Pancreas (tissue), 10 donors: ENCODE data around the gene EPHX1. TPM values are rescaled to one million over a fixed set of nuclear protein-coding genes. Genes with fewer than 3 reads are reported as not detected.

Source experiments
- ATAC-seq, 4 donors: fragments of 200-7000 bp; cut with Tn5 transposase; one replicate each; pipeline versions ENCODE4 v1.8.0 to v1.9.1; 2020; ENCODE audit warnings: mild to moderate bottlenecking in 4 of 4, moderate library complexity in 4 of 4
- DNase-seq, 6 donors: peaks; one replicate each; pipeline ENCODE4 v3.0.0-alpha.2; 2020
- FAIRE-seq: peaks from 2 replicates; lab custom pipeline; 2012; peaks lifted over from hg19 to GRCh38; lab: Jason Lieb, UNC
- H3K27ac ChIP-seq, 4 donors: fragments of 200-600 bp; sonication (generic); 1 replicate in 3 of 4; 2 replicates in 1 of 4; pipeline versions ENCODE4 v1.5.0 to v1.8.0; 2020
- H3K27me3 ChIP-seq, 4 donors: fragments of 200-600 bp; one replicate each; pipeline ENCODE4 v1.8.0; 2021
- H3K36me3 ChIP-seq, 3 donors: fragments of 200-600 bp; sonication (generic) in 1 of 3; one replicate each; pipeline versions ENCODE4 v1.5.0 to v1.8.0; 2020 to 2021
- H3K4me1 ChIP-seq, 3 donors: fragments of 200-600 bp; one replicate each; pipeline ENCODE4 v1.8.0; 2021
- H3K4me3 ChIP-seq, 4 donors: fragments of 200-600 bp; sonication (generic) in 2 of 4; one replicate each; pipeline versions ENCODE4 v1.5.0 to v1.8.0; 2020 to 2021
- H3K9me3 ChIP-seq, 4 donors: fragments of 200-600 bp; one replicate each; pipeline ENCODE4 v1.8.0; 2021
- CTCF ChIP-seq, 4 donors: fragments of 200-600 bp; sonication (generic) in 3 of 4; IDR thresholded peaks; one replicate each; pipeline versions ENCODE4 v1.5.0 to v1.8.0; 2021; ENCODE audit warnings: antibody characterized with exemption in 4 of 4
- WGBS, 2 donors: extraction: QIAGEN DNeasy Blood & Tissue Kit; methylation state at CpG; one replicate each; pipeline ENCODE4 v1.1.7; 2013; 5-methylcytosine and 5-hydroxymethylcytosine counted together
- intact Hi-C, 3 donors: fragments of 100-400 bp; cut with DNase I; formaldehyde crosslinking; loops; one replicate each; pipeline versions ENCODE4 v1.11.1 to v1.14.2; 2022
- polyA plus RNA-seq, 2 donors: library from polyadenylated mRNA; stranded (reverse); fragments of 200-250 nt; gene quantifications; one replicate each; pipeline ENCODE4 v1.2.3, GENCODE V29; 2013
- total RNA-seq, 6 donors: library from RNA; stranded (reverse); fragmentation: NEBNext Ultra II Directional in 4 of 6; extraction: Animal tissue kit (Norgen Biotek cat#: 25700) in 4 of 6; gene quantifications; one replicate each; pipeline versions ENCODE4 v1.2.1 to v1.2.4, GENCODE V29; 2021 to 2023
- donor health status: healthy with polysubstance abuse.
- donor health status: DM: no; HTN: no; CAD: no; lungs with moderate emphysema.
- donor health status: DM: no; HTN: no; CAD: no.
- donor health status: control.
- donor health status: control.
- donor health status: Bipolar disorder and iron deficiency.
- donor health status: DM: yes; HTN: yes; CAD: no.
- donor health status: DM: no; HTN: no; CAD: no.
- donor health status: DM: no; HTN: no; CAD: no.
- donor health status: DM: yes; HTN: yes; CAD: no.

Gene EPHX1
- total and polyA plus RNA-seq, 8 donors, result 26.1 to 168 (median 124) TPM

DNA sequence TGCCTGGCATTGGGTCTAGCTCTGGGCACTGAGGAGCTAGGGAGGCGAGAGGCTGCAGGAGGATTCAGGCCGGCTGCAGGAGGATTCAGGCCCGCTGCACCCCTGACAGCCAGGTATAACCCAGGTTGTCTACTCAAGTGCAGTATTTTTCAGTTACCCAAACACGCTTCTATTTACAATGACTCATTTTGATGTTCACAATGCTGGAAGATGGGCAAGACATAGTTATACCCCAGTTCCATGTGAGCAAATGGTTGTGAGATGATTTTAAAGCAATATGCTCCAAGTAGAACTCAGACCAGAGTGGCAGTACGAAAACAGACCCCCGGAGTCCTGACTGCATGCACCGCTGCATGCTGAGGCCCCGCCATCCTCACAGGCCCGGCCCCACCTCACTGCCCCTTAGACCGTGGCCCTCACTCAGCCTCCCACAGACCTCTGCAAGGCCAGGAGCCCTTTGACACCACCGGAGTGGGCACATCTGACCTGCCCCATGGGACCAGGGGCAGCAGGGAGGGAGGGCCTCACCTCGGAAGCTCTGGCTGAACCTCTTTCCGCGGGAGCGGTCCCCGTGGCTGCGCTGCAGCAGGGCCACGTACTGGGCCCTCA is 78.5 kb downstream of the EPHX1 start:
- H3K4me3 ChIP-seq, result peak overlapping the region; percentile 1 to 41 (median 14)
- no peaks in the 10 kb centered on the region for H3K27me3 ChIP-seq
- no peaks in the 10 kb centered on the region for H3K36me3 ChIP-seq
- peak in 1 of 6 donors; percentile 15 for DNase-seq
- WGBS, 2 donors, result 80 to 86% methylated on average over 18 of the region's 18 CpGs
- intact Hi-C loops, result no loop called here
- H3K4me1 ChIP-seq, result peaks cover 28 to 35% (median 32%) of the 10 kb centered on the region in 3 donors
- H3K27ac ChIP-seq, result peak overlapping the region; percentile 61 to 94 (median 86)
- no peak for ATAC-seq
- FAIRE-seq, result no peak
- H3K9me3 ChIP-seq, result no peaks in the 10 kb centered on the region
- no peak for TF ChIP-seq CTCF (IDR thresholded peaks at IDR 0.05)

DNA sequence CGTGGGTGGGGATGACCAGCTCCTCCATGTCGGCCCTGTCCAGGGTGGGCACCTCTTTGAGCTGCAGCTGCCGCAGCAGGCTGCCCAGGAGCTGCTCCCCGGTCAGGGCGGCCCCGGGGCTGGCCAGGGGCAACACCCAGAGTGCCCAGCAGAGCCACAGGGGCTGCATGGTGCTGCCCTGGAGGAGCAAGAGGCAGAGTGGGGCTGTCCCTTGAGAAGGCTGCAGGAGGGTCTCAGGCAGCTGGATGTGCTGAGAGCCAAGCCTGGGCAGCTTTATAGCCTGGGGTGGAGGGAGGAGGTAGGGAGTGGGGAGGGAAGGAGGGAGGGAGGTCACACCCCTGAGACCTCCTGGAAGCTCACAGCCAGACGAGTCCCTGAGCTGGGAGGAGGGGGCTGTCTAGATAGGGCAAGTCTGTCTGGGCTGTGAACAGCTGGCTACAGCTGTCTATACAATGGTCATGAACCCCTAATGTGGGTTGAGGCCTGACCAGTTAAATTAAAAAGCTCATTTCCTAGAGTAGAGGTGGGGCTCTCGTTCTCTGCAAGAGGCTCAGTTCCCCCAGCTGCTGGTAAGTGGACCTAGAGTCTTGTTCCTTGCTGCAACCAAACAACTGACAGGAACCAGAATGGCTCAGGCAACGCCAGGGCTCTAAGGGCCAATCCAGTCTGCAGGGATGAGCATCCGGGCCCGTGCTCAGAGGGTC is 79.1 kb downstream of the EPHX1 start, which contains the start of gene LEFTY1:
Gene LEFTY1, minus strand, starts transcription at position 249 of the 704 bp plus-strand sequence. Its CDS starts 80 bp downstream, at position 169.
- Histone ChIP-seq H3K36me3 (no peaks in the 10 kb centered on the region), H3K27ac (peak within 1 kb of the TSS; percentile 83 to 94 (median 86)), H3K9me3 (no peaks in the 10 kb centered on the region), H3K4me1 (peaks cover 28 to 32% (median 29%) of the 10 kb centered on the region in 3 donors), H3K27me3 (no peaks in the 10 kb centered on the region), H3K4me3 (peak within 1 kb of the TSS; percentile 1 to 41 (median 14))
- intact Hi-C loops, result no loop called here
- 76% methylated on average over 11 of the region's 11 CpGs for WGBS, 2 donors
- DNase-seq, result peak in 3 of 6 donors; percentile 19 to 76 (median 63)
- TF ChIP-seq CTCF (IDR thresholded peaks at IDR 0.05), result no peak
- peak in 2 of 4 donors; percentile 13 to 26 for ATAC-seq
- FAIRE-seq, result no peak

- Histone ChIP-seq H3K9me3 (no peaks in the 10 kb centered on the region), H3K4me3 (peak overlapping the region in 1 of 4 donors; percentile 41), H3K36me3 (no peaks in the 10 kb centered on the region), H3K27me3 (no peaks in the 10 kb centered on the region), H3K27ac (peak overlapping the region; percentile 83 to 94 (median 86)), H3K4me1 (peaks cover 28 to 32% (median 28%) of the 10 kb centered on the region in 3 donors)
- FAIRE-seq, result no peak
- intact Hi-C loops, result no loop called here
- 41 to 45% methylated on average over 5 of the region's 5 CpGs for WGBS, 2 donors
- peak in 1 of 4 donors; percentile 9 for ATAC-seq
- no peak for DNase-seq
- no peak for TF ChIP-seq CTCF (IDR thresholded peaks at IDR 0.05)
Measured at GRCh38 chr1:225889743-225890142, 79.8 kb downstream of the EPHX1 start.

- no peaks in the 10 kb centered on the region for H3K27me3 ChIP-seq
- H3K4me1 ChIP-seq, result peaks cover 28 to 32% (median 28%) of the 10 kb centered on the region in 3 donors
- intact Hi-C loops, result no loop called here
- H3K27ac ChIP-seq, result peak overlapping the region; percentile 83 to 94 (median 86)
- DNase-seq (peak in 4 of 6 donors; percentile 38 to 79 (median 65)), FAIRE-seq (no peak), ATAC-seq (peak; percentile 26 to 55 (median 39))
- TF ChIP-seq CTCF (IDR thresholded peaks at IDR 0.05), result no peak
- H3K9me3 ChIP-seq, result no peaks in the 10 kb centered on the region
- no peak overlapping the region for H3K4me3 ChIP-seq
- WGBS, 2 donors, result 22 to 23% methylated on average over 5 to 6 of the region's 6 CpGs
- no peaks in the 10 kb centered on the region for H3K36me3 ChIP-seq
Measured at GRCh38 chr1:225890346-225891228, 80.7 kb downstream of the EPHX1 start.
